ENCODE results near the gene INTS15. TPM values are rescaled to one million over a fixed set of nuclear protein-coding genes. Genes with fewer than 3 reads are reported as not detected.
"Not testable (repeated sequence)": the region's sequence is repeated elsewhere in the genome, so short reads cannot be mapped to it uniquely, and the experiment has no call there.

INTS15 gene
- total RNA-seq, 2 donors from 2014 or later, result 16.0 to 20.6 TPM

- intact Hi-C loops (cut with DNase I), result no loop called here
- DNase-seq (ENCODE audit: low spot score), result no peak
Measured at GRCh38 chr7:6576024-6576866, 13.6 kb upstream of the INTS15 start.

DNA sequence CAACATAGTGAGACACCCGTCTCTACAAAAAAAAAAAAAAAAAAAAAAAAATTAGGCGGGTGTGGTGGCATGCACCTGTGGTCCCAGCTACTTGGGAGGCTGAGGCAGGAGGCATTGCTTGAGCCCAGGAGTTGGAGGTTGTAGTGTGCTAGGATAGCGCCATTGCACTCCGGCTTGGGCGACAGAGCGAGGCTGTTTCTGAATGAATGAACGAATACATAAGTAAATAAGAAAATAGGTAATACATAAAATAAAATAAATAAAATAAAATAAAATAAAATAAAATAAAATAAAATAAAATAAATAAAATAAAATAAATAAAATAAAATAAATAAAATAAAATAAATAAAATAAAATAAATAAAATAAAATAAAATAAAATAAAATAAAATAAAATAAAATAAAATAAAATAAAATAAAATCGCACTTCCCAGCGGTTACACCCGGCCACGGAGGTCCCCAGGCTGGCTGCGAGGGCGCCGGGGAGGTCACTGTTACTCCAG lies 12.9 kb upstream of the INTS15 start:
- DNase-seq (ENCODE audit: low spot score); intact Hi-C loops (cut with DNase I): not testable (repeated sequence)

DNA sequence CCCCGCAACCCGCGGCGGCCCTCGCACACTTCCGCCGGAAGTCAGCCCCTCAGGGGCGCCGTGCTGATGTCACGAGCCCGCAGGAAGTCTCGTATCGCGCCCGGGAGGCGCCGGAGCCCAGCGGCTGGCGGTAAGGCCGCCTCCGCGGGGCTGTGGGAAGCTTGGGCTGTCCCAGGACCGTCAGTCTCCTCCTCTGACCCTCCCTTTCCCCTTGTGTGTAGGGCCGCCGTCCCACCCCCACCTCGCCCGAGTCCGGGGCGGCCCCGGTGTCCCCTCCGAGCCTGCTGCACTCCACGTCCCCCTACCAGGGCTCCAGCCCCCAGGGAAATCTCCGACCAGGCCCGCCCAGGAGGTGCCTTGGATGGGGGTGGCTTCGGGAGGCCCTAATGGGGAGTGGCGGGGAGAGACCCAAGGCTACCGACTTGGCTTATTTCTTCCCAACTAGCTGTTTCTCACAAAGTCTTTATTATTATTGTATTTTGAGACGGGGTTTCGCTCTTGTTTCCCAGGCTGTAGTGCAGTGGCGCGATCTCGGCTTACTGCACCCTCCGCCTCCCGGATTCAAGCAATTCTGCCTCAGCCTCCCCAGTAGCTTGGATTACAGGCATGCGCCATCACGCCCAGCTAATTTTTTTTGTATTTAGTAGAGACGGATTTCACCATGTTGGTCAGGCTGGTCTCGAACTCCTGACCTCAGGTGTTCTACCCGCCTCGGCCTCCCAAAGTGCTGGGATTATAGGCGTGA lies 12.3 kb upstream of the INTS15 start, which contains the start of gene ZDHHC4:
TSS of gene ZDHHC4 (plus strand) at position 86 of the 745 bp plus-strand sequence. CDS start 3,108 bp downstream, outside the sequence.
- intact Hi-C loops (cut with DNase I), result no loop called here
- peak; percentile 98 for DNase-seq (ENCODE audit: low spot score)

DNA sequence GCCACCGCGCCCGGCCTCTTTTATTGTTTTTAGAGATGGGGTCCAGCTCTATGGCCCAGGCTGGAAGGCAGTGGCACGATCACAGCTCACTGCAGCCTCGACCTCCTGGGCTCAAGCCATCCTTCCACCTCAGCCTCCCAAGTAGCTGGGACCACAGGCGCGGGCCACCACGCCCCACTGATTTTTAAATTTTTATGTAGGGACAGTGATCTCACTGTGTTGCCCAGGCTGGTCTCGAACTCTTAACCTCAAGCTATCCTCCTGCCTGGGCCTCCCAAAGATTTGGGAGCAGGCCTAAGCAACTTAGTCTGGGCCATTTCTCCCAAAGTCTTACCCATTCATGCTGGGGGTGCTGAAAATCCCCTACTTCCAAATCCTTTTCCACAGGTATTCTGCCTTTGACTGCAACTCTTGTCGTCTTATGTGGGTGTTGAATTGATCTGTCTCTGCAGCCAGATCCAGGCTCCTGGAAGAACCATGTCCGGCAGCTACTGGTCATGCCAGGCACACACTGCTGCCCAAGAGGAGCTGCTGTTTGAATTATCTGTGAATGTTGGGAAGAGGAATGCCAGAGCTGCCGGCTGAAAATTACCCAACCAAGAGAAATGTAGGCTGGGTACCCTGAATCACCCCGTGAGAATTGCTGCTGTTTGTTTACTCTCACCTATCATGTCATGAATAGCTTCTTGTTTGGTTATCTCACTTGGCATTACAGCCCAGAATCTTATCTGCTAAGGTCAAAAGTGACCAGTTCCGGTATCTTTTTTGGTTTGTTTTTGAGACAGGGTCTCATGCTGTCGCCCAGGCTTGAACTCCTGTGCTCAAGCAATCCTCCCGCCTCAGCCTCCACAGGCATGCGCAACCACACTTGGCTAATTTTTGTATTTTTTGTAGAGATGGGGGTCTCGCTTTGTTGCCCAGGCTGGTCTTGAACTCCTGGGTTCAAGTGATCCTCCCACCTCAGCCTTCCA lies 11.4 kb upstream of the INTS15 start:
- DNase-seq (ENCODE audit: low spot score), result no peak
- intact Hi-C loops (cut with DNase I), result no loop called here

DNA sequence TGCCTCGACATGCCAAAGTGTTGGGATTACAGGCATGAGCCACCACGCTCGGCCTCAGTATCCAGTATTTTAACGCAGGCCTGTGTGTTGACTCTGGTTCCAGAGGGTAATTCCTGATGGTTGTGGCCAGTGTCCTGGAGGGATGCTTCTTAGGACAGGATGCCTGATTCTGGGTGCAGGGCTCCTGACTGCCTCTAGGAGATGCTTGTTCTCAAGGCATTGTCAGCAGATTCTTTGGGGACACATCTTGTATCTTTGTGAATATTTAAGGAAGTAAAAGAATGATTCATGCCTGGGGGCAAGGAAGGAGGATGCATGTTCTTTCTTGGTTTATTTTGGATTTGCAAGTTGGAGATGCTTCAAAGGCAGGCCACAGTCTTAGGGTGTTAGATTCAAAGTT lies 10.4 kb upstream of the INTS15 start:
- intact Hi-C loops (cut with DNase I), result no loop called here
- no peak for DNase-seq (ENCODE audit: low spot score)

DNA sequence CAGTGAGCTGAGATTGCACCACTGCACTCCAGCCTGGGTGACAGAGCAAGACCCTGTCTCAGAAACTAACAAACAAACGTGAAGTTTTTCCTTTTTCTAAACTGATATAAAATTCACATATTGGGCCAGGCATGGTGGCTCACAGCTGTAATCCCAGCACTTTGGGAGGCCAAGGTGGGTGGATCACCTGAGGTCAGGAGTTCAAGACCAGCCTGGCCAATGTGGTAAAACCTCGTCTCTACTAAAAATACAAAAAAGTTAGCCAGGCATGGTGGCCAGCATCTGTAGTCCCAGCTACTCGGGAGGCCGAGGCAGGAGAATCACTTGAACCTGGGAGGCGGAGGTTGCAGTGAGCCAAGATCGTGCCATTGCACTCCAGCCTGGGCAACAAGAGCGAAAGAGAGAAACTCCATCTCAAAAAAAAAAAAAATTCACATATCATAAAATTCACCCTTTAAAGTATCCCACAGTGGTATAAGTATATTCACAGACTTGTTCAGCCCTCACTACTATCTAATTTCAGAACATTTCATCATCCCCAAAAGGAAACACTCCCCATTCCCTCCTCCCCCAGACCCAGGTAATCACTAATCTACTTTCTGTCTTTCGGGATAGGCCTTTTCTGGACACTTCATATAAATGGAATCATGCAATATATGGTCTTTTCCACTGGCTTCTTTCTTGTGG lies 3.9 kb upstream of the INTS15 start:
- intact Hi-C loops (cut with DNase I), result loop anchor here in 1 of 2 donors (5.0 kb wide), 1 partner anchor 606 kb away; no protein-coding TSS in a partner anchor
- not testable (repeated sequence) for DNase-seq (ENCODE audit: low spot score)

- no peak for DNase-seq (ENCODE audit: low spot score)
- intact Hi-C loops (cut with DNase I), result loop anchor here in 1 of 2 donors (5.0 kb wide), 1 partner anchor 604 kb away; no protein-coding TSS in a partner anchor
Measured at GRCh38 chr7:6588566-6588965, 1.3 kb upstream of the INTS15 start.

- no peak for DNase-seq (ENCODE audit: low spot score)
- intact Hi-C loops (cut with DNase I), result loop anchor here in 1 of 2 donors (5.0 kb wide), 1 partner anchor 603 kb away; no protein-coding TSS in a partner anchor
Measured at GRCh38 chr7:6589151-6589828, 531 bp upstream of the INTS15 start.

- intact Hi-C loops (cut with DNase I), result loop anchor here in 1 of 2 donors (5.0 kb wide), 1 partner anchor 593 kb away; no protein-coding TSS in a partner anchor
- no peak for DNase-seq (ENCODE audit: low spot score)
Measured at GRCh38 chr7:6590645-6591110, 857 bp downstream of the INTS15 start.

DNA sequence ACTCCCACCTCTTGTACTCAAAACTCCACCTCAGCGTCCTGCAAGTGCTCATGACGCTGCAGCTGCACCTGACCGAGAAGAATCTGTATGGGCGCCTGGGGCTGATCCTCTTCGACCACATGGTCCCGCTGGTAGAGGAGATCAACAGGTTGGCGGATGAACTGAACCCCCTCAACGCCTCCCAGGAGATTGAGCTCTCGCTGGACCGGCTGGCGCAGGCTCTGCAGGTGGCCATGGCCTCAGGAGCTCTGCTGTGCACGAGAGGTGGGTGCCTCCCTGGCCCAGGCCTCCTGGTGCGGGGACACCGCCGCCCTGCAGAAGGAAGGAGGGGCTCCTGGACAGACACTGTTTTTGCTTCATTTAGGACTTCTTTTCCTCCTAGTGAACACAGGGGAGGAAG lies 10.3 kb downstream of the INTS15 start:
- intact Hi-C loops (cut with DNase I), result no loop called here
- DNase-seq (ENCODE audit: low spot score), result no peak

- DNase-seq (ENCODE audit: low spot score), result no peak
- intact Hi-C loops (cut with DNase I), result no loop called here
Measured at GRCh38 chr7:6604458-6604857, 14.6 kb downstream of the INTS15 start.

- intact Hi-C loops (cut with DNase I), result loop anchor here in 1 of 2 donors (1.0 kb wide), 1 partner anchor 33 kb away; no protein-coding TSS in a partner anchor
- DNase-seq (ENCODE audit: low spot score), result no peak
Measured at GRCh38 chr7:6606866-6607583, 17.2 kb downstream of the INTS15 start.

DNA sequence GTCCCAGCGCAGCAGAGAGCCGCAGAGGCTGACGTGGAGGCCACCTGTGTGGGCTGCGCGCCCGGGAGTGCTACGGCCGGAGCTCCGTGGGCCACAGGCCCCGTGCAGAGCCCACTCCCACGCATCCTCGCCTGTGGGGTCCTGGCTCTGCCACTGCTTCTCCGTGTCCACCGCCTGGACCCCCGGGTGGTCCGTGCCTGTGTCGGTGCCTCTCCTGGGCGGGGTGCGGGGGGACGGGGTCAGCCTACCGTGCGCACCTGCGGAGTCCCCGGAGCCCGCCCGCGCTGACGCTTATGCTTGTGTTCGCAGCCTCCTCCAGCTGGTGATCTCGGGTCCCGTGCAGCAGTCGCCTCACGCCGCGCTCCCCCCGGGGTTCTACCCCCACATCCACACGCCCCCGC lies 17.8 kb downstream of the INTS15 start:
- intact Hi-C loops (cut with DNase I), result loop anchor here in 1 of 2 donors (1.0 kb wide), 1 partner anchor 33 kb away; no protein-coding TSS in a partner anchor
- DNase-seq (ENCODE audit: low spot score), result no peak

DNA sequence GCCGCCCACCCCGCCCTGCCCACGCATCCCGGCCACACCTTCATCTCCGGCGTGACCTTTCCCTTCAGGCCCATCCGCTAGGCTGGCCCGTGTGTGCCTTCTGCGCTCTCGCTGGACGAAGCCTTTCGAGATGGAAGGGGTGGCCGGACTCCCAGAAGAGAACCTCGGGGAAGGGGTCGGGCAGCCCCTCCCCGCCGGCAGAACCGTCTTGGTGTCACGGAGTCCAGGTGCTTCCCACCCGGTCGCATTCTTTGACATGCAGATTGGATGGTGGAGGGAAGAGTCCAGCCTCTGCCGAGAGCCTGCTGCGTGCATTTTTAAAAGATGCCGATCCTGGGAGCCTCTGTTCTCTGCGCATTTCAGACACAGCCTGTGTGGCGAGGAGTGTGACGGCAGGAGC lies 18.3 kb downstream of the INTS15 start:
- no peak for DNase-seq (ENCODE audit: low spot score)
- intact Hi-C loops (cut with DNase I), result no loop called here

- intact Hi-C loops (cut with DNase I), result no loop called here
- DNase-seq (ENCODE audit: low spot score), result no peak
Measured at GRCh38 chr7:6608794-6609193, 19.0 kb downstream of the INTS15 start.

DNA sequence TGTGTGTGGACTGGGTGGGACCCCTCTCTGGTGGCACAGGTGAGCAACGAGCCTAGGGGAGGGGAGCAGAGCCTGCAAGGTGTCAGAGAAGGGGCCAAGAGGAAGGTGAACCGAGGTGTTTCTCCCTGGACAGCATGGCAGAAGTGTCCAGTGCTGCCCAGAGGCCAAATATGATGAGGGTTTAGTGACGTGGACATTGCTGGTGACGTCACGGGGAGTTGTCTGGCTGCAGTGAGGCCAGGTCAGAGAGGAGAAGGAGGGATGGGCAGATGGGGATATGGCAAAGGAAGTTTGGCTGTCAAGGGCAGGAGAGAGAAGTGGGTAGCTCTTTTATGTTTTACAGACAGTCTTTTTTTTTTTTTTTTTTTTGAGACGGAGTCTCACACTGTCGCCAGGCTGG lies 23.0 kb downstream of the INTS15 start:
- no peak for DNase-seq (ENCODE audit: low spot score)
- intact Hi-C loops (cut with DNase I), result no loop called here

GRCh38 chr7:6613706-6614105 lies 23.9 kb downstream of the INTS15 start:
- DNase-seq (ENCODE audit: low spot score), result no peak
- intact Hi-C loops (cut with DNase I), result no loop called here
